Measurements from ENCODE around the gene PROSER3.

- TF ChIP-seq CTCF (IDR thresholded peaks at IDR 0.05; ENCODE audit: poor library complexity), result no peak
- TF ChIP-seq EZH2 (IDR thresholded peaks at IDR 0.05; ENCODE audit: borderline replicate concordance), result no peak
These were observed 34.9 kb downstream of the PROSER3 start for GRCh38 chr19:35792888-35793287.
